Medulla oblongata (tissue), 1 donor: ENCODE results near the gene ADAMTS16.

Experiments used
- DNase-seq: peaks from one replicate; pipeline ENCODE4 v3.0.0-alpha.2; 2015; ENCODE audit errors: extremely low spot score

ADAMTS16 gene

DNA sequence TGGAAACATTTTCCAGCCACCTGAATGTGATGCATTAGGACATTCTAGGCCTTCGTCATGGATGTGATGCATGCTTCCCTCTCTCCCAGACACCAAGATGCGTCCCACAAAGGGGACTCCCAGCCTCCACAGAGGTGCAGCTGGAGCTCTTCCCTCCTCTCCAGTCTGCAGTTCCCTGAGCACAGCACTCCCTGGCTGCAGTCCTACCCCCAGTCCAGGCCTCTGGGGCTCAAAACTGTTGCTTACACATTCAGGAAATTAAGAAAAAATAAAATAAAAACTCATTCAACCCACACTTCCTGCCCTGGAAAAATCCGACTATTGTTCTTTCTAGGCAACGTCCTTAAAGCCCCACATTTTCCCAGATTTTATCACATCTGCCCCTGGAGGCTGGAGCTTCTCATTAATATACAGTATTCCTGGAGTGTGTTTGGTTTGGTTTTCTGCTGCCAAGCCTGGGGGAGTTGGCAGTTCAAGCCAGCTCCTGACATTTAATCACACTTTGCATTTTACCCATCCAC, 204.0 kb downstream of the ADAMTS16 start:
- DNase-seq = no peak

- DNase-seq = no peak
Measured at GRCh38 chr5:5344606-5345005, 204.5 kb downstream of the ADAMTS16 start.

DNA sequence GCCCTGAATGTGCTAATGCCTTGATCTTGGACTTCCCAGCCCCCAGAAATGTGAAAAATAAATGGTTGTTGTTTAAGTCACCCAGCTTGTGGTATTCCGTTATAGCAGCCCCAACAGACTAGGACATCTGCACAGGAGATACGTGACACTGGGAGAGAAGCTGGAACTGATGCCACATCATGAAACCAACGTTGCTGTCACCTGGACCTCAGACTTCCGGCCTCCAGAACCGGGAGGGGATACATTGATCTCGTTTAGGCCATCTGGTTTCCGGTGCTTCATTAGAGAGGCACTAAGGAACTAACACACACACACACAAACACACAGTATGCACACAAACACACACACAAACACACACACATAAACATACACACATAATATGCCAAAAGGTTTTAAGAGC, 207.3 kb downstream of the ADAMTS16 start:
- DNase-seq = no peak

DNA sequence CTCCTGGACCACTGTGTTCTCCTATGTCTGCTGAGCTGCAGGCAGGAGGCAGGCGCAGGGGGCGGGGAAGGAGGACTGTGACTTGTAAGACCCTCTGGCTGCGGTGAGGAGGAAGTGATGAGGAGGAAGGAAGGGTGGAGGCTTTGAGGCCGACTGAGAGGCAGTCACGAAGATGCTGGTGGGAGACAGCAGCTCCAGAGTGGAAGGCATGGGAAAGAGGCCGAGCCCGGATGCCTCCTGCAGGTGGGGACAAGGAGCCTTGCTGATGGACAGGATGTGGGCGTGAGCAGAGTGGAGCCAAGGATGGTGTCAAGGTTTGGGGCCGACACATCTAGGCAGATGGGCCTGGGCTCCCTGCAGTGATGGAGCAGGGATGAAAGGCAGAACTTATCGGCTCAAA, 208.0 kb downstream of the ADAMTS16 start:
- DNase-seq = no peak

DNA sequence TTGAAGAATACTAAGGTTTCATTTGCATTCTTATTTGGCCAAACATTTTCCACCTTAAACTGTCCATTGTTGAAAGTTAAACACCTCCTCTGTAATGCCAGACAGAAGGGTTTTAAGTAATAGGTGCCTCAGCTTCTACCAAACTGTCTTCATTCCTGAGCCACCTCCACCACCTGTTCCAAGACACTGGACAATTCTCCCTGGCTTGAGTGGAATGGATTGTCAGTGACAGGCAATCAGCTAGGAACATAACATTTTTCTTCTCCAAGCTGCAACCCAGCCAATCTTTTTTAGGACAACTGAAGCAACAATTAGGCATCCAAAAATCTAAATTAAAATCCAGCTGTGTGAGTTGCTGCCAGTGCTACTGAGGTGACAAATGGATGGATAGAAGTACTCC, 208.4 kb downstream of the ADAMTS16 start:
- no peak for DNase-seq

DNA sequence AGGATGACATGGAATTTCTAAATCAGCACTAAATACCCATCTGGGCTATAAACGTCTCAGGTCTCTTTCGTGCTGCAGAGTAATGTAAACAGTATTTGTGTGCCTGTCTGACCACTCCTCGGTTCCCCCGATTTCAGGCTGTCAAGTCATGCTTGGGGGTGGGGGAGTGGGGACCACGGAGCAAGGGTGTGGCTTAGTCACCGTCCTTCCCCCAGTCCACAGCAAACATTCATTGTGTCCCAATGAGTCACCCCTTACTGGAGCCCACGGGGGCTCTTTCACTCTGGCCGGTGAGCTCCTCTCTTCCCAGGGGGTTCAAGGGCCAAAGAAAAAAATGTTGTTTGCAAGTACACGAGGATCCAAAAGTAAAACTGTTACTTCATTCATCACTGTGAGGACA, 210.0 kb downstream of the ADAMTS16 start:
- DNase-seq = no peak

DNA sequence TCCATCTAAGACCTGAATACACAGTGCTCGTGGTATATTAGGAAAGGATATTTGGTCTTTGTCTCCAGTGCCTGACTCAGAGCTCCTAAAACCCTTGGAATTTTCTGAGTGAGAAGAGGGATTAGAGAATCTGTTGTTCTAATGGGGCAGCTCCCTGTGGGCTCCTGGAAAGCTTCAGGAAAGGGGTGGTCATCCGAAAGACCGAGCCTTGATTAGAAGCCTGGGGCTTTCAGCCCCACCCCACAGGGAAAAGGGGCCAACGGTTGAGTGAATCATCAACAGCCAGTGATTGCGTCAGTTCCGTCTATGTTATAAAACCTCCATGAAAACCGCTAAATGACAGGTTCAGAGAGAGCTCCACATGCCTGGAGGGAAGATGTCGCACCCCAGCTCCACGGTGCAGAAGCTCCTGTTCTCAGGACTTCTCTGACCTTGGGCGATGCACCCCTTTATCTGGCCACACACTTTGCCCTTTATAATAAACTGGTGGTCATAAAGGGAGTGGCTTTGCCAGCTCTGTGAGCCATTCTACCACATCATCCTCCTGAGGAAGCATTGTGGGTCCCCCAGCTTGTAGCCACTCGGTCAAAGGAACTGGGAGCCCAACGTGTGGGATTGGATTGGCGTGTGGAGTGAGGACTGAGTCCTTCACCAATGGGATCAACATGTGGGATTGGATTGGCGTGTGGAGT, 211.3 kb downstream of the ADAMTS16 start:
- no peak for DNase-seq

- no peak for DNase-seq
Measured at GRCh38 chr5:5352675-5353074, 212.5 kb downstream of the ADAMTS16 start.

DNA sequence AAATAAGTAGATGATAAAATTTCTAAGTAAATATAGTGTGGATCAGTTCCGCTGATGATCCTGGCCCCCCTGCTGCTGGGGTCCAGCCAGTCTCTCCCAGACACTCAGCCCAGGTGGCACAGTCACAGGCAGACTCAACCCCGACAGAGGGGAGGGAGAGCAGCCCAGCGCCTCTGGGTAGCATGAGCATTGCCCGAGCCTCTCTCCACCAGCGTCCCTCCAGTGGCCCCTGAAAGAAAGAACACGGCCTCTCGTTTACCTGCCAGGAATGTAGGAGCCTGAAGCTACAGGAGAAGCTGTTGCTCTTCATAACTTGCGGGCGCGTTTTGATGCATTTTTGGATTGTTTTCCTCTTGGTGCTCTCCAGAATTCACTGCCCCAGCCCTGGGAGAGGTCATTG, 213.6 kb downstream of the ADAMTS16 start:
- DNase-seq = no peak

DNA sequence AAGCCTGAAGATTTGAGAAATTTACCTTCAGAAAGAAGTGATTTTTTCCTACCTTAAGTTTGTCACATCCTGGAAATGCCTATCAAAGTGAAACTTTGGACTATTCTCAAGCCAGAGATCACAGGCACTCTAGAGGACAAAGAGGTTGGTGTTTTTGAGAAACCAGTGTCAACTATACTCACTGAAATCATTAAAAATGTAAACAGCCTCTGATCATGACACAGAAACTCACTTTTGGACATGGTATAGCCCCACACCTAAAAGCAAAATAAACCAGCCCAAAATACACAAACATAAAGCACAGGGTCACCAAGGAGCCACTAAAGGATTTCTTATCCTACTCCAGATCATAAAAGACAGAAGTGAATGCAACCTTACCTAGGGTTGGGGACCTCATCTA, 216.6 kb downstream of the ADAMTS16 start:
- no peak for DNase-seq

DNA sequence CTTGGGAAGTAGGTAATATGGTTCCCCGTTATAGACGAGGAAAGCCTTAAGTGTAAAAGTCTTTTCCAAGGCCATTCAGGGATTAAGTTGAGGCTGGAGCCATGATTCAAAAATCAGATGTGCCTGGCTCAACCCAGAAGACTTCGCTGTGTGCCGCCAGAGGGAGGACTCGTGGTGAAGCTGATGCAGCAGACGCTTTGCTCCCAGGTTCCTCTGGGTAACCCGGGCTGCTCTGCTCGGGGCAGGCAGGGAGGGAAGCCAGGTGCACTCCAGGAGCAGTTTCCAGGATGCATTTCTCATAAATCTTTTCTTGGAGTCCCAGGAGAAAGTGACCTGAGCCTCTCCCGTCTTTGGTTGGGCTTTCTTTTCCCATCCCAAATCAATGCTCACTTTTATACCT, 219.5 kb downstream of the ADAMTS16 start:
- no peak for DNase-seq

- DNase-seq = no peak
Measured at GRCh38 chr5:5360363-5360940, 220.3 kb downstream of the ADAMTS16 start.

DNA sequence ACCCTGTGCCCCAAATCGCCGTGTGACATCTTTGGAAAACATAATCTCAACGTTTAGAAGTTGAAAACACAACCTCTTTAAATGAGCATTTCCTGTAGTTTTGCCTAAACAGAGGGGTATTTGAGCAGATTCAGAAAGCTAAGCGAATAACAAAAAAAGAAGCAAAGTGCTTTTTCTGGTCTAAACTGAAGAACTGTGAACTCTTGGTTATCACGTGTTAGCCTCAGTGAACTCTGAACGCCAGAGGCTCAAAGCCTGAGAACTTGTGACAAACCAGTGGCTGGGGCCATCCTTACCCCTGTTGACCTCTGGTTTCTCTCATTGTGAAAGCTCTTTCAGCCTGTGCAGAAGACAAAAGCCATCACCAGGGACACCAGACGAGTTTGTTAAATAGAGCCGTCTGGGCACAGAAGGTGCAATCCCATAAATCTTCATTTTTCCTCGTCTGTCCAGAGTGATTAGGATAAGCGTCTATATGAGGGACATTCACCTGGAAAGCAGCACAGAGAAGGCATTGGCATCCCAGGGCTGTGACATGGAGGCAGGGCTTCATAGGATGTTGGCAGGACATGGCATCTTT, 220.9 kb downstream of the ADAMTS16 start:
- no peak for DNase-seq

- DNase-seq = no peak
Measured at GRCh38 chr5:5363045-5363444, 222.9 kb downstream of the ADAMTS16 start.

DNA sequence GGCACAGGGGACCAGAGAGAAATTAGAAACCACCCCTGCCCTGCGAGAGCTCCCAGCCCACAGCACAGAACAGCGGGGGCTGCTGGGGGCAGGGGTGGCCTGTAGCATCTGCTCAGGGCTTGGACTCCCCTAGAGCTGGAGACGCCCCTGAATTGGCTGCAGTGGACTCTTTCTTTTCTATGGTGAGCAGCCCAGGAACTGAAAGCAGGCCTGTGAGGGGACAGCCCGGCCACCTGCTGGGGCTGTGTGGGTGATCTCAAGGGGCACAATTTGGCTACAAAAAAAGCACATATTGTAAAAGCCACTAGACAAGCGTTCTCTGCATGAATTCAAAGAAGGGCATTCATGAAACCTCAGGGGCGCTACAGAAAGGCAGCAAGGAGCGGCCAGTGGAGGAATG, 224.8 kb downstream of the ADAMTS16 start:
- DNase-seq = no peak

DNA sequence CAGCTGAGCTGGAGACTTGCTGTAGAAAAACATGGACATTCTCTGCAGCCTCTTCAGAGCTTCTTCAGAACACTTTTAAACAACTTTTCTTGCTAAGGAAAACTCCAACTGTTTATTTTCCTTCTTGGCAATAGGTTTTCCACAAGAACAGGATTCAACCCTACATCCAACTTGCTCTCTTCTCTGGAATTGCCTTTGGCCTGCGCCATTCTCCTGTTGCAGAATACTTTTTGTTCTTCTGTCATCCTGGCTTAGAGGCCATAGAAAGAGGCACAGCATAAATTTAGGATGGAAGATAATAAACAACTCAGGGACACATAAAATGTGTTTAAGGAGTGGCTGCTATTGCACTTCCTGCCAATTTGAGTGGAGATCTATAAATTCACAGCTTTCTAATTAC, 227.6 kb downstream of the ADAMTS16 start:
- DNase-seq = no peak

DNA sequence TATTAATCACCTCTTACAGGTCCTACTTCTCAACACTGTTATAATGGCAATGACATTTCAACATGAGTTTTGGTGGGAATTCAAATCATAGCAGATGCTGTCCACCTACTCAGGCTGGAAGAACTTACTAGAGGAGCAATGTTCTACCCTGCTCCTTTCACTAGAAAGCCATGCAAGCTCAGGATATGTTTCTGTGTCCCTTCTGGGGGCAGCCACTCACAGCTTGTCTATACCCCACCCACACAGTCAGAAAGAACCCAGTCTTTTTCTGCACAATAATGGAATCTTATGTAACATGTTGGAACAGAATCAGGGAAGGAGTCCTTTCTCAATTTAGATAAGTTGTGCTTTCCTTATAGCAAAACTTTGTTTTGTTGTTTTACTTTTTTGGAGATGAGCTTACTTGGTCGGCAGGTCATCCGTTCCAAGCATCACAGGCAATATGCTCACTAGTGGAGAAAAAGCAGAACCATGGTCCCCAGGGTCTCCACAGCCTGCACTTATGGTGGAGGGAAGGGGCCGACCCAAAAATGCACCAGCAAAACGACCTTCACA, 229.0 kb downstream of the ADAMTS16 start:
- no peak for DNase-seq
